Measurements from ENCODE around the gene SS18L1.

DNA sequence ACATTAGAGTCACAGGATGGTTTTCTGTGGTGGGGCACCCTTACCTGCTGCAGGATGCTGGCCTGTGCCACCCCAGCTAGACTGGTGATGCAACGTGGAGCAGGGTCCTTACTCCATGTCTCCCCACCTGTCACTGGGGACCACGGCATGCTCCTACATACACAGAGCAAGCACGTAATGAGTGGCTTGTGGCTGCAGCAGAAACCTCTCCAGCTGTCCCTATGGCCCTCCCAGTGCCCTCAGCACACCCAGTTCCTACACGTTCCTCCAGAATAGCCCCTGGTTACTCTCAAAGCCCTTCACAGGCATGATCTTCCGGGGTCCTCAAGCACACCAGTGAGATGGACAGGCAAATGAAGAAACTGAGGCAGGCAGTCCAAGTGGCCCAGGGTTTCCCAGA lies 24.5 kb upstream of the SS18L1 start:
- TF ChIP-seq CTCF (IDR thresholded peaks at IDR 0.05) (no peak), POLR2A (IDR thresholded peaks at IDR 0.05) (no peak)

All from uterus (tissue), 2 donors.